Immature natural killer cell (primary cell): ENCODE measurements around the gene ADAMTSL3. TPM values are rescaled to one million over a fixed set of nuclear protein-coding genes. Genes with fewer than 3 reads are reported as not detected.

Experiments
- DNase-seq, 3 donors: peaks; one replicate each; pipeline ENCODE4 v3.0.0; 2022; ENCODE audit warnings: mixed read lengths in 1 of 3
- H3K27ac Mint-ChIP-seq, 6 donors: one replicate each; pipeline ENCODE4 v1.8.0; 2020; ENCODE audit warnings: mixed read lengths in 6 of 6, mild to moderate bottlenecking in 5 of 6, inconsistent platforms in 4 of 6, moderate library complexity in 3 of 6
- H3K27me3 Mint-ChIP-seq, 3 donors: one replicate each; pipeline ENCODE4 v1.8.0; 2020 to 2021; ENCODE audit warnings: low read depth in 3 of 3, mild to moderate bottlenecking in 3 of 3, mixed read lengths in 3 of 3, moderate library complexity in 3 of 3, inconsistent platforms in 1 of 3
- H3K36me3 Mint-ChIP-seq, 3 donors: one replicate each; pipeline ENCODE4 v1.8.0; 2020; ENCODE audit warnings: mixed read lengths in 3 of 3, inconsistent platforms in 2 of 3, mild to moderate bottlenecking in 2 of 3
- H3K4me1 Mint-ChIP-seq, 2 donors: one replicate each; pipeline ENCODE4 v1.8.0; 2020; ENCODE audit warnings: inconsistent platforms in 2 of 2, mild to moderate bottlenecking in 2 of 2, mixed read lengths in 2 of 2, moderate library complexity in 1 of 2
- H3K4me3 Mint-ChIP-seq, 5 donors: one replicate each; pipeline ENCODE4 v1.8.0; 2020; ENCODE audit warnings: mild to moderate bottlenecking in 5 of 5, mixed read lengths in 5 of 5, inconsistent platforms in 3 of 5, moderate library complexity in 3 of 5
- H3K9me3 Mint-ChIP-seq, 6 donors: one replicate each; pipeline ENCODE4 v1.8.0; 2020; ENCODE audit warnings: mild to moderate bottlenecking in 6 of 6, mixed read lengths in 6 of 6, inconsistent platforms in 4 of 6, moderate library complexity in 3 of 6
- polyA plus RNA-seq, 3 donors: library from polyadenylated mRNA; unstranded; fragments of 300-500 nt; fragmentation: Illumina TruSeq; gene quantifications; one replicate each; pipeline ENCODE4 v1.2.3, GENCODE V29; 2021

The ADAMTSL3 gene
- polyA plus RNA-seq, 3 donors from 2014 or later = not detected

- Mint-ChIP-seq H3K27ac (no peak overlapping the region), H3K4me3 (no peak overlapping the region), H3K36me3 (no peaks in the 10 kb centered on the region), H3K27me3 (peaks cover 0 to 2% (median 0%) of the 10 kb centered on the region in 3 donors), H3K4me1 (no peaks in the 10 kb centered on the region), H3K9me3 (peaks cover 0 to 13% (median 7%) of the 10 kb centered on the region in 6 donors)
- DNase-seq = no peak
These were observed 316.5 kb downstream of the ADAMTSL3 start for GRCh38 chr15:83970295-83970890.

GRCh38 chr15:83971992-83972391 lies 318.1 kb downstream of the ADAMTSL3 start:
- Mint-ChIP-seq H3K27me3 (peaks cover 0 to 3% (median 0%) of the 10 kb centered on the region in 3 donors), H3K36me3 (no peaks in the 10 kb centered on the region), H3K4me1 (no peaks in the 10 kb centered on the region), H3K27ac (no peak overlapping the region), H3K4me3 (no peak overlapping the region), H3K9me3 (peaks cover 0 to 11% (median 3%) of the 10 kb centered on the region in 6 donors)
- DNase-seq = no peak

GRCh38 chr15:83973816-83974215 lies 319.9 kb downstream of the ADAMTSL3 start:
- DNase-seq = no peak
- Mint-ChIP-seq H3K27me3 (peaks cover 0 to 3% (median 0%) of the 10 kb centered on the region in 3 donors), H3K4me3 (no peak overlapping the region), H3K27ac (no peak overlapping the region), H3K9me3 (peaks cover 0 to 9% (median 1%) of the 10 kb centered on the region in 6 donors), H3K36me3 (no peaks in the 10 kb centered on the region), H3K4me1 (no peaks in the 10 kb centered on the region)

- Mint-ChIP-seq H3K4me3 (no peak overlapping the region), H3K4me1 (no peaks in the 10 kb centered on the region)
These were observed 324.1 kb downstream of the ADAMTSL3 start for GRCh38 chr15:83977992-83978391.

GRCh38 chr15:83978588-83978987 lies 324.7 kb downstream of the ADAMTSL3 start:
- H3K36me3 Mint-ChIP-seq = no peaks in the 10 kb centered on the region
- no peaks in the 10 kb centered on the region for H3K4me1 Mint-ChIP-seq
- H3K27ac Mint-ChIP-seq = no peak overlapping the region
- peaks cover 0 to 5% (median 2%) of the 10 kb centered on the region in 6 donors for H3K9me3 Mint-ChIP-seq
- H3K4me3 Mint-ChIP-seq = no peak overlapping the region
- DNase-seq = no peak
- peaks cover 0 to 1% (median 0%) of the 10 kb centered on the region in 3 donors for H3K27me3 Mint-ChIP-seq

More at GRCh38 chr15:83977992-83978391, 324.1 kb downstream of the ADAMTSL3 start:
- H3K36me3 Mint-ChIP-seq = no peaks in the 10 kb centered on the region
- peaks cover 0 to 1% (median 0%) of the 10 kb centered on the region in 3 donors for H3K27me3 Mint-ChIP-seq
- no peak overlapping the region for H3K27ac Mint-ChIP-seq
- peaks cover 0 to 5% (median 2%) of the 10 kb centered on the region in 6 donors for H3K9me3 Mint-ChIP-seq
- no peak for DNase-seq

GRCh38 chr15:83980637-83981036 lies 326.7 kb downstream of the ADAMTSL3 start:
- H3K27ac Mint-ChIP-seq = no peak overlapping the region
- H3K36me3 Mint-ChIP-seq = no peaks in the 10 kb centered on the region
- no peaks in the 10 kb centered on the region for H3K4me1 Mint-ChIP-seq
- peaks cover 0 to 1% (median 0%) of the 10 kb centered on the region in 3 donors for H3K27me3 Mint-ChIP-seq
- DNase-seq = no peak
- H3K9me3 Mint-ChIP-seq = peaks cover 0 to 5% (median 2%) of the 10 kb centered on the region in 6 donors
- no peak overlapping the region for H3K4me3 Mint-ChIP-seq

GRCh38 chr15:83982748-83983147 lies 328.8 kb downstream of the ADAMTSL3 start:
- DNase-seq = no peak
- H3K27ac Mint-ChIP-seq = no peak overlapping the region
- H3K36me3 Mint-ChIP-seq = no peaks in the 10 kb centered on the region
- no peaks in the 10 kb centered on the region for H3K4me1 Mint-ChIP-seq
- H3K4me3 Mint-ChIP-seq = no peak overlapping the region
- H3K9me3 Mint-ChIP-seq = peaks cover 0 to 3% (median 0%) of the 10 kb centered on the region in 6 donors
- peaks cover 0 to 1% (median 0%) of the 10 kb centered on the region in 3 donors for H3K27me3 Mint-ChIP-seq

GRCh38 chr15:83983634-83984458 lies 329.9 kb downstream of the ADAMTSL3 start:
- Mint-ChIP-seq H3K4me1 (no peaks in the 10 kb centered on the region), H3K36me3 (no peaks in the 10 kb centered on the region), H3K4me3 (no peak overlapping the region), H3K27me3 (peaks cover 0 to 1% (median 0%) of the 10 kb centered on the region in 3 donors), H3K9me3 (peaks cover 0 to 3% (median 0%) of the 10 kb centered on the region in 6 donors), H3K27ac (no peak overlapping the region)
- no peak for DNase-seq

GRCh38 chr15:83984601-83985000 lies 330.7 kb downstream of the ADAMTSL3 start:
- Mint-ChIP-seq H3K27me3 (peaks cover 0 to 1% (median 0%) of the 10 kb centered on the region in 3 donors), H3K27ac (no peak overlapping the region), H3K4me1 (no peaks in the 10 kb centered on the region), H3K4me3 (no peak overlapping the region), H3K36me3 (no peaks in the 10 kb centered on the region), H3K9me3 (peaks cover 0 to 2% (median 0%) of the 10 kb centered on the region in 6 donors)
- DNase-seq = no peak

GRCh38 chr15:83991163-83991562 lies 337.2 kb downstream of the ADAMTSL3 start:
- H3K4me3 Mint-ChIP-seq = no peak overlapping the region
- no peak overlapping the region for H3K27ac Mint-ChIP-seq
- no peak for DNase-seq
- peaks cover 0 to 2% (median 0%) of the 10 kb centered on the region in 6 donors for H3K9me3 Mint-ChIP-seq
- H3K27me3 Mint-ChIP-seq = peaks cover 0 to 1% (median 0%) of the 10 kb centered on the region in 3 donors
- no peaks in the 10 kb centered on the region for H3K4me1 Mint-ChIP-seq
- no peaks in the 10 kb centered on the region for H3K36me3 Mint-ChIP-seq

GRCh38 chr15:83992324-83993031 lies 338.6 kb downstream of the ADAMTSL3 start:
- H3K9me3 Mint-ChIP-seq = no peaks in the 10 kb centered on the region
- H3K36me3 Mint-ChIP-seq = no peaks in the 10 kb centered on the region
- H3K27me3 Mint-ChIP-seq = peaks cover 0 to 1% (median 0%) of the 10 kb centered on the region in 3 donors
- no peaks in the 10 kb centered on the region for H3K4me1 Mint-ChIP-seq
- no peak overlapping the region for H3K4me3 Mint-ChIP-seq
- no peak overlapping the region for H3K27ac Mint-ChIP-seq
- no peak for DNase-seq

- Mint-ChIP-seq H3K9me3 (peaks cover 0 to 2% (median 0%) of the 10 kb centered on the region in 6 donors), H3K27me3 (no peaks in the 10 kb centered on the region), H3K27ac (no peak overlapping the region), H3K36me3 (no peaks in the 10 kb centered on the region), H3K4me3 (no peak overlapping the region), H3K4me1 (no peaks in the 10 kb centered on the region)
- DNase-seq = no peak
These were observed 339.7 kb downstream of the ADAMTSL3 start for GRCh38 chr15:83993591-83993990.

- Mint-ChIP-seq H3K4me1 (no peaks in the 10 kb centered on the region), H3K27me3 (peaks cover 0 to 6% (median 3%) of the 10 kb centered on the region in 3 donors), H3K9me3 (peaks cover 0 to 10% (median 0%) of the 10 kb centered on the region in 6 donors), H3K36me3 (no peaks in the 10 kb centered on the region), H3K4me3 (no peak overlapping the region), H3K27ac (no peak overlapping the region)
- DNase-seq = no peak
These were observed 344.6 kb downstream of the ADAMTSL3 start for GRCh38 chr15:83998486-83998885.
